Effector memory CD4-positive, alpha-beta T cell (primary cell): Measurements from ENCODE around the gene GREM1.

Experiments used
- DNase-seq, 3 donors: peaks; one replicate each; pipeline ENCODE4 v3.0.0-alpha.2; 2020
- H3K27ac ChIP-seq: 2 replicates; pipeline ENCODE4 v1.7.0; 2013; ENCODE audit warnings: mild to moderate bottlenecking, low read length, moderate library complexity; ENCODE audit not compliant: insufficient read depth, poor library complexity, severe bottlenecking
- H3K27me3 ChIP-seq: replicated peaks from 2 replicates; pipeline ENCODE4 v1.7.0; 2013; ENCODE audit warnings: mild to moderate bottlenecking, low read length; ENCODE audit not compliant: insufficient read depth, control insufficient read depth, poor library complexity, severe bottlenecking
- H3K36me3 ChIP-seq: 2 replicates; pipeline ENCODE4 v1.7.0; 2013; ENCODE audit warnings: mild to moderate bottlenecking, low read length, moderate library complexity; ENCODE audit not compliant: control insufficient read depth, insufficient read depth
- H3K4me1 ChIP-seq: 2 replicates; pipeline ENCODE4 v1.7.0; 2013; ENCODE audit warnings: low read length, mild to moderate bottlenecking; ENCODE audit not compliant: control insufficient read depth, insufficient read depth, poor library complexity, severe bottlenecking
- H3K4me3 ChIP-seq: 2 replicates; pipeline ENCODE4 v1.7.0; 2013; ENCODE audit warnings: low read length, low read depth, mild to moderate bottlenecking; ENCODE audit not compliant: insufficient read depth, poor library complexity, severe bottlenecking
- H3K9me3 ChIP-seq: 2 replicates; pipeline ENCODE4 v1.7.0; 2013; ENCODE audit warnings: mild to moderate bottlenecking, low read length, moderate library complexity; ENCODE audit not compliant: control insufficient read depth

GREM1 gene

DNA sequence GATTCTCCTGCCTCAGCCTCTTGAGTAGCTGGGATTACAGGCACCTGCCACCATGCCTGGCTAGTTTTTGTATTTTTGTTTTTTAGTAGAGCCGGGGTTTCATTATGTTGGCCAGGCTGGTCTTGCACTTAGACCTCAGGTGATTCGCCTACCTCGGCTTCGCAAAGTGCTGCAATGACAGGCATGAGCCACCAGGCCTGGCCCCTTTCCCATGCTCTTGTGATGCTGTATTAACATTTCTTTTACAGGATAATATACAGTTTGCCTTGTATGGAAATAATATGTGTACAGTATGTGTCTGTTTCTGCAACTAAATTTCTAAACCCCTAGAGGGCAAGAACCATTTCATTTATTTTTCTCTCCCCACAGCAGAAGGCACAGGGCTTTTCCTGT, 38.5 kb upstream of the GREM1 start:
- DNase-seq: no peak
- Histone ChIP-seq H3K9me3 (no peaks in the 10 kb centered on the region), H3K4me3 (no peak overlapping the region), H3K27me3 (no peaks in the 10 kb centered on the region), H3K36me3 (no peaks in the 10 kb centered on the region), H3K27ac (no peak overlapping the region), H3K4me1 (no peaks in the 10 kb centered on the region)

DNA sequence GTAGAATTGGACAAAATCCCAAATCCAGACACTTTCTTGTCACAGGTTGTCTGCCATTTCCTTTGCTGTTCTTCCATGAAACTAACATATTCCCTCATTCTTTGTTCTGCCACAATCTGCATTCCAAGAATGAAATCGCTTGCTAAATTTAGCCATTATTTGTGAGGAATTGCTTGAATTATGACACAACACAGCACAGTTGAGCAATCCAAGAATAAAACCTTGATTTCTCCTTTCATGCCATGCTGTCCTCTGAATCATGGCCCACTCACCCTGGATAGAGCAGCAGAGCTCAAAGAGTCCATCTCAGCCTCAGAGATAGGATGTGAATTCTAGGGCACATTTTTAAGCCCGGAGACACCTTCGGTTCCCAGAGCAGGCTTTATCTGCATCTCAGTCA, 35.2 kb upstream of the GREM1 start:
- Histone ChIP-seq H3K9me3 (no peaks in the 10 kb centered on the region), H3K27me3 (no peaks in the 10 kb centered on the region), H3K36me3 (no peaks in the 10 kb centered on the region), H3K4me1 (no peaks in the 10 kb centered on the region), H3K27ac (no peak overlapping the region), H3K4me3 (no peak overlapping the region)
- no peak for DNase-seq

DNA sequence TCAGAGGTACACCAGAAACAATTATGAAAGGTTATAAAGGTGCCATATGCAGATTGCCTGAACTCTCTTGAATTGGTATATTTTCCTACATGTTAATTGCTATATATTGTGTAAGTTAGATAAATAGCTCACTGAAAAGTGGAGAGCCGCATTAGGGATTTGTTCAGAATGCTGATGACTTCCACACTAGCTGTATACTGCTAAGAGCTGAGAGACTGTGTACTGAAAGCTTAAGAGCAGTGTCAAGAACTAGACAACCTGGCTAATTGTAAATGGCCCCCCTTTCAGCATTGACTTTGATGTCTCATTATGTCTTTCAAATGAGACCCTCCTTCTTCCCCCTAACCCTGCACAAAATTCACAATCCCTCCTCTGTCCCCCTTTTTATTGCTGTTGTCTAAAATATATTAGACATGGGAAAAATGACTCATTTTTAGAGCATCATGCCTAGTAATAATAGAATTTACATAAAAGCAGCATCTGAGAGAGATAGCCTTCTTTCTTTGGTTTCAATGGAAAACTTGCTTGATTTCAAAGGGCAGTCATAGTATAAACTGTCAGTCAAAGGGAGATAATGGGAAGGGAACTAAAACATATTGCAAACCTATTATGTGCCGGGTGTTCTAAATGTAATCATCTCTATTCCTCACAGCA, 34.7 kb upstream of the GREM1 start:
- Histone ChIP-seq H3K9me3 (no peaks in the 10 kb centered on the region), H3K4me3 (no peak overlapping the region), H3K36me3 (no peaks in the 10 kb centered on the region), H3K4me1 (no peaks in the 10 kb centered on the region), H3K27me3 (no peaks in the 10 kb centered on the region), H3K27ac (no peak overlapping the region)
- DNase-seq: no peak

DNA sequence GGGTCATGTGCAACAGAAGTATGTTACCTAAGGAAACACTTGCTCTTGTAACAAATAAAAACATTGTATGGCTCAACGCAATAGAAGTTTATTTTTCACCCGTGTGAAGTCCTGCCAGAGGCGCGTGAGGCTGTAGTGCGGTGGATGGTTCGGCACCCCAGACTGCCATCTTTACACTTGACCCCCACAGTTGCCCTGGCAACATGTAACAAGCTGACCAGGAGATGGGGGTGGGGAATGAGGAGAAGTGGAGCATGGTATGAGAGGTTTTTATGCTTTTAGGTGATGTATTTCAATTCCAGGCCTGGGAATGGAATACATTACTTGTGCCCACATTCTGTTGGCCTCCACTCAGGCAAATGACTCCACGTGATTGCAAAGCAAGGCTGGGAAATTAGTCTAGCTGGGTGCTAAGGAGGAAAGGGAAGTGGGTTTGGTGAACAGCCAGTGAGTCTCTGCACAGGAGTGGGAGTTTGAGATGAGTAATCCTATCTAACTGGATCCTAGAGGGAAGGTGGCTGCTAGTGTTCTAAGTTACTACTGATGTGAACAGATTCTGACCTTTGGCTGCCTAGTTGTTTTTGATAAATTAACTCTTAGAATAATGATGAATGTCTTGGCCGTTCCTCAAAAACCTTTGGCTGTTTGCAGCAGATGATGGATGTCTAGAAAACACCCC, 33.8 kb upstream of the GREM1 start:
- H3K4me1 ChIP-seq: no peaks in the 10 kb centered on the region
- H3K4me3 ChIP-seq: no peak overlapping the region
- no peak overlapping the region for H3K27ac ChIP-seq
- H3K27me3 ChIP-seq: no peaks in the 10 kb centered on the region
- no peaks in the 10 kb centered on the region for H3K9me3 ChIP-seq
- no peaks in the 10 kb centered on the region for H3K36me3 ChIP-seq
- DNase-seq: no peak

DNA sequence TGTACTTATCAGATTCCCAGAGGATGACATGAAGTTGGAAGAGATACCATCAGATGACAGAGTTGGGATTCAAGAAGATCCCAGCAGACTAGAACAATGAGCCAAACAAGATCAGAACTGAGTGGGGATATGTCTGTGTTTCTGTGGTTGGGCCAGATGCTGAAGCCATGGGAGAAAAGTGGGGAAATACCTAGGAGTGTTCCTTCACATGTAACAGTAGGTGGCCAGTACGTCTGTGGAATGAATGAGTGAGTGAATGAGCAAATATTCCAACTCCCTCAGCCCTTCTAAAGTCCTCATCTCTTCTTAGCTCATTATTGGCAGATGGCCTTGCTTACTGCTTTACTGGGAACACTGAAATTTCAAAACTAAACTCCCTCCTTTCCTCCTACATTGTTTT, 32.2 kb upstream of the GREM1 start:
- Histone ChIP-seq H3K9me3 (no peaks in the 10 kb centered on the region), H3K27ac (no peak overlapping the region), H3K36me3 (no peaks in the 10 kb centered on the region), H3K4me3 (no peak overlapping the region), H3K4me1 (no peaks in the 10 kb centered on the region), H3K27me3 (no peaks in the 10 kb centered on the region)
- no peak for DNase-seq

DNA sequence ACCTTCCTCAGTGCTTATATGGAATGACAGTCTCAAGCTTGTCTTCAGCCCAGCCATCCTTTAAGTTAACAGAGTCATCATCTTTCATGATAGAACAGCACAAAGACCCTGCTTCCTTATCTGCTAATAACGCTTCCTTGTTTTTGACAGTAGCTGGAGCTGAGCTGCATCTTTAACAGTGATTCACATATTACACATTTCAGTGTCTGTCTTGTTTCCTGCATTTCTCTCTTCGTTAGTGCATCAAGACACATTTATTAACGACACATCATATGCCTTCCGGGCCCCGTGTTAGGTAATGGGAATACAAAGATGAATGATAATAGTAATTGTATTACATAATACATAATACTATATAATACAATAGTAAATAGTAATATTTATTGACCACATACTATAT, 30.2 kb upstream of the GREM1 start:
- DNase-seq: no peak
- Histone ChIP-seq H3K9me3 (no peaks in the 10 kb centered on the region), H3K27ac (no peak overlapping the region), H3K4me1 (no peaks in the 10 kb centered on the region), H3K4me3 (no peak overlapping the region), H3K27me3 (no peaks in the 10 kb centered on the region), H3K36me3 (no peaks in the 10 kb centered on the region)

DNA sequence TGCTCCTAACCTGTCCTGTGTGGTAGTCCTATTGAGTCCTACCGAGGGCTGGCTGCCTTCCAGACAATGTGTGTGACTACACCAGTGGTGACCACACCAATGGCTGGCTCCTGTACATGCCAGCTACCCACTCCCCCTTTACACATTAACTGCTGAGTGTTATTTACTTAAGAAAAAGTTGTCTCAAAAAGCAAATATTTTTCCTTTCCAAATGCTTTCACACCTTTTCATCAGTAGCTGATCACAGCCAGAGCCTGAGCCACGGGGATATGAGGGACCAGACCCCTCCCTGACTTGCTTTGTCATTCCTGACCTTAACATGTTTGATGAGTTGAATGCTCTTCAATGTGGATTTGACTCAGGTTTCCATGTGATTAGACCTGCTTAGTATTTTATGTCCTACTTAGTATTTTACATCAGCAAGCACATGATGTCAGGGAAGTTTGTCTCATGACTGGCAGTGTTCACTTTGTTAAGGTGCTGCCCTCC, 29.6 kb upstream of the GREM1 start:
- no peaks in the 10 kb centered on the region for H3K9me3 ChIP-seq
- H3K27ac ChIP-seq: no peak overlapping the region
- H3K4me1 ChIP-seq: no peaks in the 10 kb centered on the region
- DNase-seq: no peak
- H3K27me3 ChIP-seq: no peaks in the 10 kb centered on the region
- H3K4me3 ChIP-seq: no peak overlapping the region
- H3K36me3 ChIP-seq: no peaks in the 10 kb centered on the region

DNA sequence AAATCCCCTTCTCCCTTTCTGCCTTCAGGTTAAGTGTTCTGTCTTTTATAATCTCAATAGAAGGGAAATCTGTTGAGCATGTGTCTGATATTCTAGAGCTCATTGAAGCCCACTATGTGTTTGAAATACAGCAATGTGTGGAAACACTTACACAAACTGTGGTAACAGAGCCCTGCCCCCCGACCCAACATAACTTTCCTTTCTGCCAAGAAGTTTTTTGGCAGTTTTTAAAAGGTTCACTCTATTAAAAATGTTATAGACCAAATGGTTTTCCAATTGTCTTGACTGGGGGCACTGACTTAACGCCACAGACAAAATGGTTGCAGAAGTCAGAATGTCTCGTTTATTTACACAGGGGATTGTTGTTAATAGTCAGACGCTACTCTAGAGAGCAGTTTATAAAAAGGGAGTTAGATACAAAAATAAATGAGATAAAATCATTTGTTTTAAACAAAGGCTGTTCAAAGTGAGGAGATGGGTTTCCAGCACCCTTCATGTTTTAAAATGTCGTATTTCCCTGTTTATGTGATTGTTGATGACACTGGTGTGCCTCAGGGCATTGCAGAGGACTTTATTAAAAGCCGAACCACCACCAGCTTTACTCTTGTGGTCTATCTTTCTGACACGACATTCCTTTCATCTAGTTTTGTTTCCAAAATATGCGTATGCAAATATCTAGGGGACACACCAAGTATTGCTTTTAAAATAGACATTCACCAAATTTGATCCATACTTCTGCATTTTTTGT, 26.7 kb upstream of the GREM1 start:
- no peaks in the 10 kb centered on the region for H3K27me3 ChIP-seq
- H3K4me1 ChIP-seq: no peaks in the 10 kb centered on the region
- no peak overlapping the region for H3K4me3 ChIP-seq
- no peaks in the 10 kb centered on the region for H3K36me3 ChIP-seq
- H3K9me3 ChIP-seq: no peaks in the 10 kb centered on the region
- no peak overlapping the region for H3K27ac ChIP-seq
- DNase-seq: no peak

DNA sequence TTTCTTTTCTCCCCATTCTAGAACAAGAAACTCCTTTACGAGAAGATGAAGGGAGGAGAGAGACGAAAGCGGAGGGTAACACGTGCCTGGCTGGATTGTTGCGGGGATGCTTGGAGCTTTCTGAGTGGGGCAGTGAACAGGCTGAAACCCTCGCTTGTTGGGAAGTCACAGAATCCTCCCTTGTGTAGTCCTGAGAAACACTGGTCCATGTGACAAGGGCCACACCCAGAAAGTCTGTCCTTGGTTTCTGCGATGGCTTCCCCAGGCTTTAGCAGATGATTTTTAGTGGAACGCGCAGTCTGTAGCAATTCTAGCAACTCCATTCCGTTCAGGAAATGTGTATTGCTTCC, 26.1 kb upstream of the GREM1 start:
- H3K27ac ChIP-seq: no peak overlapping the region
- H3K4me3 ChIP-seq: no peak overlapping the region

DNA sequence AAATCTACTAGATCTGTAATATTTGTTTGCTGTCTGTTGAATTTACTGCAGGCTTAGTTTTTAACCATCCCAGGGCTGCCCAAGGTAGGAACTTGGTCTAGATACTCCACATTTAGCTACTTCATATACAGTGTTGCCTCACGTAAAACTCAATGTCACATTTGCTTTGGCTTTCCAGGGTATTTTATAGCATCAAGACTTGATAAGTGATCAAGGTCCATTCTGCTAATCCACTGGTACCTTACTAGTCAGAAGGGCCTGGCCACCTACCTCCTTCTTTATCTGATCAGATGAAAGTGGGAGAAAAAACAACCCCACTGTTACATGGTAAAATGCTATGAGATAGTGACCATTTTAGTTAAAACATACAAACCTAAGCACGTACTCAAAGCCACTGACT, 25.5 kb upstream of the GREM1 start:
- Histone ChIP-seq H3K9me3 (no peaks in the 10 kb centered on the region), H3K27me3 (no peaks in the 10 kb centered on the region), H3K4me3 (no peak overlapping the region), H3K4me1 (no peaks in the 10 kb centered on the region), H3K36me3 (no peaks in the 10 kb centered on the region), H3K27ac (no peak overlapping the region)
- DNase-seq: no peak

More for the DNA sequence above, 26.1 kb upstream of the GREM1 start:
- Histone ChIP-seq H3K36me3 (no peaks in the 10 kb centered on the region), H3K27me3 (no peaks in the 10 kb centered on the region), H3K9me3 (no peaks in the 10 kb centered on the region), H3K4me1 (no peaks in the 10 kb centered on the region)
- no peak for DNase-seq
